ENCODE measurements around the gene PCED1B. TPM values are rescaled to one million over a fixed set of nuclear protein-coding genes. Genes with fewer than 3 reads are reported as not detected.

The PCED1B gene
- total RNA-seq, 1 experiment from 2014 or later = 0.86 TPM

- no peak for TF ChIP-seq SIN3A (IDR thresholded peaks at IDR 0.05; ENCODE audit: low read depth)
- TF ChIP-seq FOSL1 (IDR thresholded peaks at IDR 0.05; ENCODE audit: low read depth) = no peak
- TF ChIP-seq ZBTB33 (IDR thresholded peaks at IDR 0.05; ENCODE audit: extremely low read depth, insufficient replicate concordance, low read length) = no peak
- Histone ChIP-seq H3K9me2 (ENCODE audit: insufficient read depth) (no peaks in the 10 kb centered on the region), H4K20me1 (ENCODE audit: insufficient read depth) (no peaks in the 10 kb centered on the region), H3K27ac (ENCODE audit: low read depth, low read length) (no peak overlapping the region), H3K9me3 (ENCODE audit: control insufficient read depth in 1 of 2, insufficient read depth in 1 of 2, low read depth in 1 of 2, low read length in 2 of 2) (no peaks in the 10 kb centered on the region), H3K27me3 (ENCODE audit: insufficient read depth, low read length) (no peaks in the 10 kb centered on the region), H3K4me2 (ENCODE audit: low read length) (no peak overlapping the region), H3K4me1 (ENCODE audit: control insufficient read depth in 1 of 2, insufficient read depth in 2 of 2, low read length in 2 of 2) (0 out of 4 replicates have a peak, but pooled peaks cover 0 to 3% of the 10 kb centered on the region in 2 experiments), H3K4me3 (replicated peaks in 1 of 2; ENCODE audit: low read depth in 1 of 2, low read length in 2 of 2) (no peak overlapping the region), H3K9ac (ENCODE audit: low read length) (no peak overlapping the region), H2AFZ (ENCODE audit: low read depth, low read length, poor library complexity, severe bottlenecking) (no peak overlapping the region), H3K36me3 (ENCODE audit: control insufficient read depth in 1 of 2, insufficient read depth in 2 of 2, low read length in 2 of 2) (no peaks in the 10 kb centered on the region), H3K79me2 (ENCODE audit: insufficient read depth, low read length) (no peaks in the 10 kb centered on the region)
- DNase-seq (ENCODE audit: low read depth, low spot score) (no peak), ATAC-seq (no peak)
- BruUV-seq (replicated peaks) = no TSS peak
- CTCF ChIA-PET = no interaction called here
- intact Hi-C loops (cut with micrococcal nuclease) = no loop called here
- POLR2A ChIA-PET = no interaction called here
- RAD21 ChIA-PET (ENCODE audit: low non-redundant PET in 1 of 2, low total read pairs in 2 of 2, uncharacterized antibody in 2 of 2, unreplicated experiment in 2 of 2) = no interaction called here
Observed at GRCh38 chr12:47189728-47190127, 110.3 kb downstream of the PCED1B start.

- BruUV-seq (replicated peaks) = no TSS peak
- ChIA-PET POLR2A (no interaction called here), CTCF (no interaction called here), RAD21 (ENCODE audit: low non-redundant PET in 1 of 2, low total read pairs in 2 of 2, uncharacterized antibody in 2 of 2, unreplicated experiment in 2 of 2) (no interaction called here)
- DNase-seq (ENCODE audit: low read depth, low spot score) (no peak), ATAC-seq (no peak)
- Histone ChIP-seq H3K9me3 (ENCODE audit: control insufficient read depth in 1 of 2, insufficient read depth in 1 of 2, low read depth in 1 of 2, low read length in 2 of 2) (no peaks in the 10 kb centered on the region), H3K4me2 (ENCODE audit: low read length) (no peak overlapping the region), H3K9ac (ENCODE audit: low read length) (no peak overlapping the region), H3K4me3 (replicated peaks in 1 of 2; ENCODE audit: low read depth in 1 of 2, low read length in 2 of 2) (no peak overlapping the region), H4K20me1 (ENCODE audit: insufficient read depth) (no peaks in the 10 kb centered on the region), H3K79me2 (ENCODE audit: insufficient read depth, low read length) (no peaks in the 10 kb centered on the region), H2AFZ (ENCODE audit: low read depth, low read length, poor library complexity, severe bottlenecking) (no peak overlapping the region), H3K27me3 (ENCODE audit: insufficient read depth, low read length) (no peaks in the 10 kb centered on the region), H3K9me2 (ENCODE audit: insufficient read depth) (no peaks in the 10 kb centered on the region), H3K36me3 (ENCODE audit: control insufficient read depth in 1 of 2, insufficient read depth in 2 of 2, low read length in 2 of 2) (no peaks in the 10 kb centered on the region), H3K27ac (ENCODE audit: low read depth, low read length) (no peak overlapping the region), H3K4me1 (ENCODE audit: control insufficient read depth in 1 of 2, insufficient read depth in 2 of 2, low read length in 2 of 2) (0 out of 4 replicates have a peak, but pooled peaks cover 0 to 3% of the 10 kb centered on the region in 2 experiments)
- intact Hi-C loops (cut with micrococcal nuclease) = no loop called here
- no peak for TF ChIP-seq ELF1 (IDR thresholded peaks at IDR 0.05; ENCODE audit: borderline replicate concordance, low read depth)
- TF ChIP-seq TCF7L2 (IDR thresholded peaks at IDR 0.05; ENCODE audit: borderline replicate concordance, extremely low read depth, insufficient read depth, insufficient read length) = no peak
- TF ChIP-seq REST (IDR thresholded peaks at IDR 0.05; ENCODE audit: low read depth) = no peak
- TF ChIP-seq POLR2AphosphoS5 (IDR thresholded peaks at IDR 0.05; ENCODE audit: low read depth, low read length) = no peak
Observed at GRCh38 chr12:47190271-47190750, 110.9 kb downstream of the PCED1B start.

All from HCT116 (cell line).